Activated CD8-positive, alpha-beta memory T cell treated with anti-CD3 and anti-CD28 coated beads for 36 hours (primary cell): ENCODE measurements around the gene PLA2G4E. TPM values are rescaled to one million over a fixed set of nuclear protein-coding genes. Genes with fewer than 3 reads are reported as not detected.

Experiments used
- CTCF ChIA-PET: fragments of 350-600 bp; sonication (Branson Sonifier 250); formaldehyde crosslinking; loops from one replicate; lab custom pipeline; 2021; ENCODE audit warnings: antibody characterized with exemption; lab: Charles Lee
- POLR2A ChIA-PET: fragments of 350-600 bp; sonication (Branson Sonifier 250); formaldehyde crosslinking; loops from one replicate; lab custom pipeline; 2021; ENCODE audit warnings: antibody characterized with exemption; lab: Charles Lee
- total RNA-seq, 2 experiments: library from RNA; stranded (reverse); gene quantifications; one replicate each; pipeline ENCODE4 v1.2.3, GENCODE V29; 2021

The PLA2G4E gene
- total RNA-seq, 2 experiments from 2014 or later = not detected

DNA sequence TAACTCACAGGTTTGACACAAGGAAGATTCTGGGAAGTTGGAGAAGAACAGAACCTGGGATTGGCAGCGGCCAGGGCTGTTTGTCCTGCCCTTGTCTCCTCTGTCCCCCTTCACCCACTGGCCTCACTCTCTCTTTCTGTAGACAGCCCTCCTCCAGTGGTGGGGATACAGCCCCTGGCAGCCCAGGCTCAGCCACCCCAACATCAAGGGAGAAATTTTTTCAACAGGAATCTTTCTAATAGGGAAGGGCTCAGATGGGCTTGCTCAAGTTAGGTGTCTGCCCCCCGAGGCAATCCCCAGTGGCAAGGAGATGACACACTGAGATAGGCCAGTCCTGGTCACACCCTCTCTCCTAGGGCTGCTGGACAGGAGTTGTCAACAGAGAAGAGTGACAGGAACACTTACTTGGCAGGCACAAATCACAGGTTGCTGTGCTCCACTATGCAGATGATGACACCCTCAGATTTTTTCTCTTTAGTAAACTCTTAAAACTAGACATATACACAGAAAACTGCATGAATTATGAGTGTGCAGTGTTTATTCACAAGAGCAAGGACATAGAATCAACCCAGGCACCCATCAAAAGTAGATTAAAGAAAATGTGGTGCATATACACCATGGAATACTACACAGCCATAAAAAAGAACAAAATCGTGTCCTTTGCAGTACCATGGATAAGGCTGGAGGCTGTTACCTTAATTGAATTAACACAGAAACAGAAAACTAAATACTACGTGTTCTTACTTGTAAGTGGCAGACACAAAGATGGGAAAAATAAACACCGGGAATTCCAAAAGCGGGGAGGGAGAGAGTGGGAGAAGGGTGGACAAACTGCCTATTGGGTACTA is 37.2 kb upstream of the PLA2G4E start:
- ChIA-PET POLR2A (no interaction called here), CTCF (interaction anchor here (1.0 to 2.4 kb wide), 7 partner anchors 25 to 76 kb away, joined by 3 to 15 read pairs (median 3); no protein-coding TSS in a partner anchor)

DNA sequence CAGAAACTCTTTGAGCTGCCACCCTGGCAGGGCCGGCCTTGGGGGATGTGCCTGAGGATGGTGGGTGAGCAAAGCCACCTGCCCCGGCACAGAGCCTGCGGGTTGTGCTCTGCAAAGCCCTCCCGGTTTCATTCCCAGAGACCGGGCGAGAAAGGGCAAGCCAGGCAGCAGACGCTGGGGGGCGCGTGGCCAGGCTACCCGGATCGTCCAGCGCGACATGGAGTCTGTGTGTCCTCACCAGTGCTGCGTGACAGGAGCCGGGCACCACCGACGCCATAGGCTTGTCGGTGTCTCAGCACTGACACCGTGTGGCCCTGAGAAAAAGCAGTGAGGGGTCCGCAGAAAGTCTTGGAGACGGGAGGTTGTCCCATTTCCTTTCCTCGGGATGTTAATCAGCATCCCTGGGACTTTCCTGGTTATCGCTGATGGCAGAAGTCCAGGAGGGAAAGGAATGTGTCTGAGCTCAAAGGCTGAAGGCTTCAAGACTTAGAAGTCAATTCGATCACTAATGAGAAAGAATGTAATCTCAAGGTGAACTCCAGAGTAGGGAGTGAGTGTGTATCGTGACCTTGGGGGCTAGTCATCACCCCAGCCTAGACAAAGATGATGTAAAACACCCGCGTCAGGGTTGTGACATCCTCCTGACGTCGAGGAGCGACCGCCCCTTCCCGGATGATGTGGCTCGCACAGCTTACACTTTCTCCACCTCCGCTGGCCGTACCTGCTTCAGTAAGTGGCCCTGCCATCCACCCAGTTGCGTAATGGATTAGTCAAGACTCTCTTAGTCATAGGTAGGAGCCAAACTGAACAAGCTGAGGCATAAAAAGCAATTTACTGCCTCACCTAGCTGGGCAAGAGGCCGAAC is 36.3 kb upstream of the PLA2G4E start:
- ChIA-PET POLR2A (no interaction called here), CTCF (interaction anchor here (0.8 to 2.4 kb wide), 8 partner anchors 26 to 153 kb away, joined by 3 to 15 read pairs (median 3); no protein-coding TSS in a partner anchor)

DNA sequence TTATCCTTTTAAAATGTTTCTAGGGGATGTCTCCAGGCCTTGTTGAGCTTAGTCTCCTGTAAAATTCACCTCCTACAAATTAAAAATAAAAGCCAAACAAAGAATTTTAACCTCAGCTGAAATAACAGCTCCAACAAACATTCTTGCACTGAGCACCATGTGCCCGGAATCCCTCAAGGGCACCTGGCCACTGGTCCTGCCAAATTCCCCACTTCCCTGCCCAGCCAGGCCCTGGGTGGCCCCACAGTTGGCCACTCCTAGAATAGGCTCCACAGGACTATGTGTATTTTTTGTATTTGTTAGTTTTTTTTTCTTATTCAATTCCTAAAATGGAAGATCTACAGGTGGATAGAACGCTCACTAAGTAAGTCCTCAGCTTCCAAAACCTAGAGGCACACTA is 33.1 kb upstream of the PLA2G4E start:
- CTCF ChIA-PET = interaction anchor here (0.9 to 1.1 kb wide), 2 partner anchors 9 to 64 kb away, joined by 3 to 4 read pairs; no protein-coding TSS in a partner anchor
- POLR2A ChIA-PET = no interaction called here

DNA sequence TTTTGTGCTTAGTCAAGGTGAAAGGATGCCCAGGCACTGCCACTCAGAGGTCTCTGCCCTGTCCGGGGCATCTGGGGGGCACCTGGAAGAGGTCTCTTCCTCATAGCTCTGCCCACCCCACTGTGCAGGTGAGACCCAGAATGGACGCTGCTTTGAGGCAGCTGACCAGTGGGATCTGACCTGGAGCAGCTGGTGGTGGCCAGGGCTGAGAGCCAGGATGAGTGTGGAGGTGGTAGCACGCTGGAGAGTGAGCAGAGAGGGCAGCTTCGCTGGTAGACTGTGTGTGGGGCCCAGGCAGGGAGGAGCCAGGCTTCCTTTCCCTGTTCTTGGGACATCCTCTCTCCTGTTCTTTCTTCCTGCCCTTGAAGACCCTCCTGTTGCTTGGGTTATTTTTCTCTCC is 32.2 kb upstream of the PLA2G4E start:
- POLR2A ChIA-PET = interaction anchor here (1.2 kb wide), 1 partner anchor 81 kb away, joined by 6 read pairs; the partner anchor contains the start of gene EHD4
- CTCF ChIA-PET = no interaction called here

DNA sequence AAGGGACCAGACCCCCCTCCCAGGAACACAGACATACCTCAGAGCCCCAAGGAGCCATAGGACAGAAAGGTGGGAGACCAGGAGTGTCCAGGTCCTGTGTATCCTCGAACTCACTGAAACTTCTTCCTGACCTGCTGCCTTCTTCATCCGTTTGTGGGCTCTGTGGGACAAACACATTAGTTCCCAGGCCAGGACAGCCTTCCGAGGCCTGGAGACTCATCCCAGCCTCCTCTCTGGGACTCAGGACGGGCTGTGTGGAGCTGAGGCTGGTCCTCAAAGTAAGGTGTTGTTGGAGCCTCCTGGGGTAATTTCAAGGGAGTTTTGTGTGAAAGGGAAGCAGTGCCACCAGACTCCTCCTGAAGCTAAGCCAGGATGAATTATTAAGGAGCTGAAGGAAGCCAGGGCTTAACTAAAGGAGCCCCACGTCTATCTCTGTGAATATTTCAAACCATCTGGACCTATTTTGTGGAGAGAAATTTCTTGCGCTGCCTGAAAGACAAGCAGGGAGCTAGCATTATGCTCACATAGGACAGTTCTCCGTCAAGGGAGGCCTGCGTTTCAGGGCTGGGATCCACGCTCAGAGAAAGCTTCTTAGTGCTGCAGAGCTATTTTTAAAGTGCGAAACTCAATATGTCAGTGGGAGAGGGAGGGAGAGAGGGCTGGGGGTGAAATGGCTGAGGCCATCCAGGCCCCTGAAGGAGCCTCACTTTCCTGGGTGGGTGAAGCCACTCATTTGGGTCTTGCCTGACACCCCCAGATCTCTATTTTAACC is 29.8 kb upstream of the PLA2G4E start:
- POLR2A ChIA-PET = no interaction called here
- CTCF ChIA-PET = interaction anchor here (1.4 to 2.0 kb wide), 2 partner anchors 10 to 61 kb away, joined by 3 to 7 read pairs; no protein-coding TSS in a partner anchor

DNA sequence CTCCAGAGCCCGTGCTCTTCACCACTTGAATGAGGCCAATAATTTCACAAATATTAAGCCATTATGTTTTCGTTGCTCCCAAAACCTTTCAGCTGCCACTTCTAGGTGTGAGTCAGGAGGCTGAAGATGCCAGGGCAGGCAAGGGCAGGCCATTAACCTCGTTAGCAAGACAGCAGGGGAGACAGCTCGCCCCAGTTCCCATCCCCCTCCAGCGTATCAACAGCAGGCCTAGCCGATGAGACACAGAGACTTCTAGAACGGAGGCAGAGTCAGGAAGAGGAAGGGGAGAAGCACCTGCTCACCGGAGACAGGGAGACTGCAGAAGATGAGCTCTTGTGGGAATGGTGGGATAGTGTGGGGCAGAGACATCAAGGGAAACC is 28.0 kb upstream of the PLA2G4E start:
- ChIA-PET CTCF (no interaction called here), POLR2A (no interaction called here)

DNA sequence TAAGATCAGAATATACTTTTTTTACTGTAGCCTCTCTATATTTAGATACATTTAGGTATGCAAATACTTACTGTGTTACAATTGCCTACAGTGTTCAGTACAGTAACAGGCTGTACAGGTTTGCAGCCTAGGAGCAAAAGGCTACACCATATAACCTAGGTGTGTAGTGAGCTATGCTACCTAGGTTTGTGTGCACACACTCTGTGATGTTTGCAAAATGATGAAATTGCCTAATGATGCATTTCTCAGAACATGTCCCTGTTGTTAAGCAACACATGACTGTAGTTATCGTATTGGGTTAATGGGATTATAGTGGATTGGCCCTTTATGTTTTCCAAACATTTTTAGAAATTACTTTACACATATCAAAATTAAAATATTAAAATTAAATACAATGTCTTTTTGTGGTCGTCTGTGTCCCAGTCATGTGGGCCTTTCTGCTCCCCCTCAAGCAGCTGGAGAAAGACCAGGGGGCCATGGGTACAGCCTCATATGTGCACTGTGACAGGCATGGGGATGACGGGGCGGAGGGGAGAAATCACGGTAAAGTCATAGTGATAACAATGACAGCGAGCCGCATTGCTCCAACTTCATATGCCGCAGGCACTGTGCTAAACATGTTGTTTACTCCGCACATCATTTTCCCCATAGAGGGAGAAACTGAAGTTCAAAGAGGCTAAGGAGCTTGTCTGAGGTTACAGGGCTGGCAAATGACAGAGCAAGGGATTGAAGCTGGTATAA is 27.4 kb upstream of the PLA2G4E start:
- CTCF ChIA-PET = no interaction called here
- POLR2A ChIA-PET = no interaction called here

DNA sequence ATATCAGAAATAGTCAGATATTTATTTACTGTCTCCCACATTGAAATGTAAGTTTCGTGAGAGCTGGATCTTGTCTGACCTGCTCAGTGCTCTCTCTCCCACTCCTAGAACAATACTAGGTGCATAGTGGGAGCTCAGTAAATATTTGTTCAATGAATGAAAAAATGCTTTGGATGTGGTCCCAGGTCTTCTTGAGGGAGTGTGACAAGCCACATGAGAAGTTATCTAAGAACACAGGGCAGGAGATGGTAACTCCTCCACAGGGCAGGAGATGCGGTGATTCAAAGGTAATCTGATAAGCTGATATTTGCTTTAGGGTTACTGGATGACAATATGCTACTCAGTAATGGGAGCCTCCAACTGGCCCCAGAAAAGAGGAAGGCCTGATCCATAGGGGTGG is 25.8 kb upstream of the PLA2G4E start:
- POLR2A ChIA-PET = no interaction called here
- CTCF ChIA-PET = interaction anchor here (1.8 kb wide), 1 partner anchor 57 kb away, joined by 7 read pairs; no protein-coding TSS in a partner anchor

DNA sequence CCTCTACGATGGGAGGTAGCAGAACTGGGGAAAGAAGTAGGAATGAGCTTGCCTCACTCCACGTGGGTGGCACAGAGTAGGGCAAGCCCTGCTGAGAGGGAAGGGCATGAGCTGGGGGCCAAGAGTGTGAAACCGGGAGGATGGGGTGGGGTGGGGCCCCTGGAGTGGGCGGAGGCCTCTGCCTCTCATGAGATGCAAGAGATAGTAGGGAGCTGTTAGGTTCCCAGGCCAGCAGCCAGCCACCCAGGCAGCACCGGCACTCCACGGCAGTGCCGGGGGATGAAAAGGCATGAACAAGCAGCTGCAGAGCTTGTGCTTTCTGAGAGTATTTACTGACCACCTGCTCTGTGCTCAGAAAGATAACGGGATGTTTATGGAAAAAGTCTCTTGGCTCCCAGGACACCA is 24.4 kb upstream of the PLA2G4E start:
- CTCF ChIA-PET = interaction anchor here (1.8 kb wide), 1 partner anchor 55 kb away, joined by 7 read pairs; no protein-coding TSS in a partner anchor
- POLR2A ChIA-PET = no interaction called here

DNA sequence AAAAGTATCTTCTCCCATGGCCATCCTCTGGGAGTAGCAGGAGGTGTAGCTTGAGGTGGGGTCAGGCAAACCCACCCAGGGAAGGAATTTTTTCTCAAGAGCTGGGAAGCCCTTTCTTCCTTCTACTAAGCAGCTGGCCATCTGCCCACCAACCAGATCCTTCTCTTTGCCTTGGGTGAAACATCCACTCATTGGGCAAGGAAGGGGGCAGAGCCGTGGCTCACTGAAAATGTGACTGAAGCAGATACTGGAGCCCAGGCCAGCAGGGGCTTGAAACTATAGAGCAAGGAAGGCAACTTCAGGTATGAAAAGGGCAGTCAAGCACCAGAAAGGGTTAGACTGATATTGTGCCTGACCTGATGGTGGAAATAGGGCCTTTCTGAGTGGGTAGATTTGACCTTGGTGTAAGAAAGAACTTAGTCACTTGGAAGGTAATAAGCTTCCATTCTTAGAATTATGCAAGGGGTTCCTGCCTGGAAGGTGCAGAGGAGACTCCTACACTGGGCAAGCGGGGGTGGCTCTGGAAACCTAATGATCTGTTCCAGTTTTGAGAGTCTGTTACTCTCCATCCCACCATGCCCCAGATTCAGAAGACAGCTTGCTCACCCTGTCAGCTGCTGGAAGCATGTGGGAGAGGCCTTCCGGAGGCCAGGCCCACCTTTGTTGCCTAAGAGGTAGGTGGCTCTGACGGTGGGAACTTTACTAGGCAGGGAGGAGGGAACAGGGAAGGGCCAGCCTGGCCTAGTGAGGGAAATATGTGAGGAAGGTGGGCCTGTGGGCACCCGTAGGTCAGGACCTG is 22.0 kb upstream of the PLA2G4E start:
- POLR2A ChIA-PET = no interaction called here
- CTCF ChIA-PET = interaction anchor here (0.8 kb wide), 1 partner anchor 55 kb away, joined by 4 read pairs; no protein-coding TSS in a partner anchor

DNA sequence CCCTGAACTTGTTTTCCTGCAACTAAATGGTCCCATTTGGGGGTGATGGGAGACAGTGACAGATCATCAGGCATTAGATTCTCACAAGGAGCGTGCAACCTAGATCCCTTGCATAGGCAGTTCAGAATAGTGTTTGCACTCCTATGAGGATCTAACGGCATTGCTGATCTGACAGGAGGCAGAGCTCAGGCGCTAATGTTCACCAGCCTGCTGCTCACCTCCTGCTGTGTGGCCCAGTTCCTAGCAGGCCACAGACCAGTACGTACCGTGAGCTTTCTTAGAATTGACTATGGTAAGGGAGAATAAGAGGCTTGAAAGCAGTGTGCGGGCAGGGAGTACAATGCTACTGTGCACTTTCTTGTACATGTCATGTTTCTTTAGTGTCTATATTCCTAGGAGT is 17.6 kb upstream of the PLA2G4E start:
- POLR2A ChIA-PET = no interaction called here
- CTCF ChIA-PET = no interaction called here

DNA sequence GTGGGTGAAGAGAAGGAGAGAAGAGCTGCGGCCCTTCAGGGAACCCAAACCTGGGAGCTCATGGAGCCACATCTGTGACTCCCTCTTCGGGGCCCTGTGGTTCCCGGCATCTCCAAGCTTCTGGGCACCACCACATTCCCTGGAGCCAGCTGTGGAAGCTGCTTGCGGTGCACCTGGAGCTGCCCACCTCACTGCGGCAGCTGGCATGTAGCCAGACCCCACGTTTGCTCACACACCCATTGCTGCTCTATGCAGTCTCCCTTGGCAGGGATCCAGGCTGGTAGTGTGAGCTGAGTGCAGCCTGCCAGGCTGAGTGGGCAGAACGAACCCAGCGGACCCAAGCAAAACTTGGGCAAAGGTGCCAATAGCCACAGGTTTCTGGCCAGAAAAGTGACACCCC is 16.8 kb upstream of the PLA2G4E start:
- ChIA-PET CTCF (no interaction called here), POLR2A (no interaction called here)

DNA sequence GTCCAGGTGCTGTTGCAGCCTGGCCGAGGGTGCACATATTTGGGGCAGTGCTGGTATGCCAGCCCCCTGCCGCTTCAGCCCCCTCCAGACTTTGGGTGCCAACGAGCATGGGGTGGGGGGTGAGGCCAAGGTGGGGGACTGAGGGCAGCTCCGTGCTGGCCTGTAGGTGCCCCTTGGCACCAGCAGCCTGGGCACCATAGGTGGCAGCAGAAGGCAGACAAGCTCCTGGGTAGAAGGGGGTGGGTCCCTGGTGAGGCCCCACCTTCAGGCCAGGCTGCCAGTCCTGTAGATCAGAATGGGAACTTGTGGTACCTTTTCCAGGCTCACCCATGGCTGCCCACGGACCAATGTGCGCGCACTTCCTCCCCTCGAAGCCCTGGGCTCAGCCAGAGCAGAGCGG is 16.1 kb upstream of the PLA2G4E start:
- ChIA-PET CTCF (no interaction called here), POLR2A (no interaction called here)

DNA sequence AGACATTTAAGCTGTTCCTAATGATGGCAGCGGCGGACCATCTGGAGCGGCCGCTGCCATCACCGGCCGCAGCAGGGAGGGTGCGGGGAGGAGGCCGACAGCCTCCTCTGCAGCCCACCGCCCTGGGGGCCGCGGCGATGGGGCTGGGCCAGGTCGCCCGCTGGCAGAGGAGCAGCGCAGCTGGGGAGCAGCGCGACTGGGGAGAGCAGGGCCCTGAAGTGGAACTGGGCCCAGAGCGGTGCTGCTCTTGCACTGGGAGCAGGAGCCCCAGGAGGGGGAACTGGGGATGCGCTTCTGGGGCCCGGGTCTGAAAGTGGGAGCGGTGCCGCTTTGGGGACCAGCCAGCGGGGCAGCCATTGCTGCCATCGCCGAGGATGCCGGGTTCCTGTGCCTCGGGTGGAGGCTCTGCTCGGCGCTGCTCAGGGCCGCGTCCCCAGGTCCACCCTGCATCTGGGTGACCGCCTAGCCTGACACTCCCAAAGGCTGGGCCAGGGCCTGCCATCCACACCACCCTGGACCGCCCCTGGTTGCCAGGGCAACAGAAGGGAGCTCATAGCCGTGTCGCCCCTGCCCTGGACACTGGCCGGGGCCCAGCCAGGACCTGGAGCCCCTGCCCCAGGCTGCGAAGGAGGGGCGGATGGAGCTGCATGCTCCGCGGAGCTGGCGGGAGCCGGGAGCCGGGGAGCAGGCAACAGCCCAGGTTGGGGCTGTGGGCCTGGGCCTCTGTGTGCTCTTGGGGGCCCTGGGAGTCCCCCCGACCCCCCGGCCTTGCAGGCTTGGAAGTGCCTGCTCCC is 15.5 kb upstream of the PLA2G4E start:
- POLR2A ChIA-PET = no interaction called here
- CTCF ChIA-PET = no interaction called here

DNA sequence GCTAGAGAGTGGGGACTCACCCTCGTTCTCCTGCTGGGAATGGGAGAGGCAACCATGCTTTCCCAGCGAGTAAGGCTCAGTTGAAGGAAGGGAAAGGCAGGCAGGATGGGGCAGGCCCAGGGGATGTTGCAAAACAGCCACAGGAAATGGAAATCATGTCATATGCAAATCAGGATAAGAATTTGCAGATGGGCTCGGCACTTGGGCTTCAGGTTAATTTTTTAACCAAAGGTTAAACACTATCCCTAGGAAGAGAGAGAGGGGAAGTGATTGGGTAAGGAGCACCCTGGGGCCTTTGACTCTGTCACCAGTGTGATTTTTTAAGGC is 14.6 kb upstream of the PLA2G4E start:
- POLR2A ChIA-PET = no interaction called here
- CTCF ChIA-PET = no interaction called here

DNA sequence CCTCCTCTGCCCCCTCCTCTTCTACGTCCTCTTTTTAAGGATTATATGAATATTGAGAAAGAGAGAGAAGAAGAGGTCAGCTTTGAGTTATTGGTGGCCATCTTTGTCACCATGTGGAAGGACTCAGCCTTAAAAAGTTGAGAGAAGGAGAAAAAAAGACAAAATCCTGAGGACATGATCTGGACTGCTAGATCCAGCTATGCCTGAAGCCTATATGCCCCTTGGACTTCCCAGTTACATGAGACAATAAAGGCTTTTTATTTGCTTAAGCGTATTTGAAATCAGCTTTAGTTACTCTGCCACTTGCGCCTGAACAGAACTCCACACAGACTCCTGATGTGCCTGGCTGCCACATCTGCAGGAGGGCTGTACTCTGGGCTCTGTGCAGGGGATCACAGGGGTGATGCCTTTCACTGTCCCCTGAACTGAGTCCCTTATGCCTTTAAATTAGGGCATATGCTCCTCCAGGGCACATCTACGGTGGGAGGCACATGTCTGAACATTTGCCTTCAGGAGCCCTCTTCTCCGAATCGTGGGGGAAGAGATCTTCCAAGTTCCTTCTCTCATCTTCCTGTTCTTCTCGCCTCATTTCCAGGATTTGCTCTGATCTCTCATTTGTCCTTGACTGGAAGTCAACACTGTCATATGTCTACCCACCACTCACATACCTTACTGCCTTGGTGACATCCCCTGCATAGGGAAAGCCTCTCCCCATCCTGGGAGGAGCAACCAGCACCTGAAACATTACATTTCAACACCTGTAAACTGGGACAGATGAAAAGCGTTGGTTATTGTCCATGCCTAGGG is 14.0 kb upstream of the PLA2G4E start:
- CTCF ChIA-PET = no interaction called here
- POLR2A ChIA-PET = no interaction called here
